Body of pancreas (tissue), 4 donors: Measurements from ENCODE around the gene F12.

Experiments used
- CTCF ChIP-seq, 7 experiments: fragments of 450-650 bp in 4 of 7; fragments of 200-600 bp in 3 of 7; sonication (generic) in 3 of 7; IDR thresholded peaks; one replicate each; pipeline ENCODE4 v1.5.1; 2016 to 2019; ENCODE audit warnings: antibody characterized with exemption in 7 of 7
- POLR2A ChIP-seq, 3 donors: fragments of 450-650 bp; IDR thresholded peaks; one replicate each; pipeline ENCODE4 v1.6.1; 2016; ENCODE audit warnings: antibody characterized with exemption in 3 of 3, mild to moderate bottlenecking in 2 of 3

- no peak for TF ChIP-seq CTCF (IDR thresholded peaks at IDR 0.05)
- TF ChIP-seq POLR2A (IDR thresholded peaks at IDR 0.05): no peak
Measured at GRCh38 chr5:177452688-177453638, 43.6 kb upstream of the F12 start.
